Measurements from ENCODE around the gene PPP1R14C. TPM values are rescaled to one million over a fixed set of nuclear protein-coding genes. Genes with fewer than 3 reads are reported as not detected.

Gene PPP1R14C
- total and polyA plus RNA-seq, 2 experiments from 2014 or later, result 1.1 to 1.4 TPM

DNA sequence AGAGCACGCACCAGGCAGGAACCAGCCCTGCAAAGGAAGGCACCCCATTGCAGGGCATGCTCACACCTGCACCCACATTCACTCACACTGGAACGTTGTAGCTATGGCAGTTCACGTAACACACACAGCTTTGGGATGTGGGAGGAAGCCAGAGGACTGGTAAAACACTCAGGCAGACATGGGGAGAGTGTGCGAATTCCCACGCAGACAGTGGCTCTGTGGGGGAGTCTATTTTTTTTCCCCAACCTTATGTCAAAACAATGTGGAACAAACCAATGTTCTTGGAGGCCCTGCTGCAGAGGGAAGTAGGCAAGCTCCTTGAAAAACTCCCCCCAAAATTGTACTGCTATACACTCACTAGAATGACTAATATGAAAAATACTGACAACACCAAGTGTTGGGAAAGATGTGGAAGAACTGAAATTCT lies 91.0 kb downstream of the PPP1R14C start:
- no peaks in the 10 kb centered on the region for H3F3A ChIP-seq (replicated peaks; ENCODE audit: low read depth)
- TF ChIP-seq POLR2AphosphoS5 (IDR thresholded peaks at IDR 0.05; ENCODE audit: low read depth) (no peak), STAT1 (IDR thresholded peaks at IDR 0.05; ENCODE audit: unreplicated experiment) (no peak), EZH2 (IDR thresholded peaks at IDR 0.05; ENCODE audit: low read depth, unreplicated experiment) (no peak), CREB1 (CRISPR knock-in tag; IDR thresholded peaks at IDR 0.05; ENCODE audit: low read depth) (no peak), ZNF114 (CRISPR knock-in tag; IDR thresholded peaks at IDR 0.05) (no peak), JUNB (IDR thresholded peaks at IDR 0.05; ENCODE audit: unreplicated experiment) (no peak), ZNF331 (CRISPR knock-in tag; IDR thresholded peaks at IDR 0.05; ENCODE audit: low read depth) (no peak), NANOG (IDR thresholded peaks at IDR 0.05; ENCODE audit: borderline replicate concordance) (no peak), EZH2phosphoT487 (IDR thresholded peaks at IDR 0.05; ENCODE audit: unreplicated experiment) (no peak)
- TF ChIP-seq, protein P1, sequence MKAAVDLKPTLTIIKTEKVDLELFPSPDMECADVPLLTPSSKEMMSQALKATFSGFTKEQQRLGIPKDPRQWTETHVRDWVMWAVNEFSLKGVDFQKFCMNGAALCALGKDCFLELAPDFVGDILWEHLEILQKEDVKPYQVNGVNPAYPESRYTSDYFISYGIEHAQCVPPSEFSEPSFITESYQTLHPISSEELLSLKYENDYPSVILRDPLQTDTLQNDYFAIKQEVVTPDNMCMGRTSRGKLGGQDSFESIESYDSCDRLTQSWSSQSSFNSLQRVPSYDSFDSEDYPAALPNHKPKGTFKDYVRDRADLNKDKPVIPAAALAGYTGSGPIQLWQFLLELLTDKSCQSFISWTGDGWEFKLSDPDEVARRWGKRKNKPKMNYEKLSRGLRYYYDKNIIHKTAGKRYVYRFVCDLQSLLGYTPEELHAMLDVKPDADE (IDR thresholded peaks at IDR 0.05), result no peak
- TF ChIP-seq, protein P2, sequence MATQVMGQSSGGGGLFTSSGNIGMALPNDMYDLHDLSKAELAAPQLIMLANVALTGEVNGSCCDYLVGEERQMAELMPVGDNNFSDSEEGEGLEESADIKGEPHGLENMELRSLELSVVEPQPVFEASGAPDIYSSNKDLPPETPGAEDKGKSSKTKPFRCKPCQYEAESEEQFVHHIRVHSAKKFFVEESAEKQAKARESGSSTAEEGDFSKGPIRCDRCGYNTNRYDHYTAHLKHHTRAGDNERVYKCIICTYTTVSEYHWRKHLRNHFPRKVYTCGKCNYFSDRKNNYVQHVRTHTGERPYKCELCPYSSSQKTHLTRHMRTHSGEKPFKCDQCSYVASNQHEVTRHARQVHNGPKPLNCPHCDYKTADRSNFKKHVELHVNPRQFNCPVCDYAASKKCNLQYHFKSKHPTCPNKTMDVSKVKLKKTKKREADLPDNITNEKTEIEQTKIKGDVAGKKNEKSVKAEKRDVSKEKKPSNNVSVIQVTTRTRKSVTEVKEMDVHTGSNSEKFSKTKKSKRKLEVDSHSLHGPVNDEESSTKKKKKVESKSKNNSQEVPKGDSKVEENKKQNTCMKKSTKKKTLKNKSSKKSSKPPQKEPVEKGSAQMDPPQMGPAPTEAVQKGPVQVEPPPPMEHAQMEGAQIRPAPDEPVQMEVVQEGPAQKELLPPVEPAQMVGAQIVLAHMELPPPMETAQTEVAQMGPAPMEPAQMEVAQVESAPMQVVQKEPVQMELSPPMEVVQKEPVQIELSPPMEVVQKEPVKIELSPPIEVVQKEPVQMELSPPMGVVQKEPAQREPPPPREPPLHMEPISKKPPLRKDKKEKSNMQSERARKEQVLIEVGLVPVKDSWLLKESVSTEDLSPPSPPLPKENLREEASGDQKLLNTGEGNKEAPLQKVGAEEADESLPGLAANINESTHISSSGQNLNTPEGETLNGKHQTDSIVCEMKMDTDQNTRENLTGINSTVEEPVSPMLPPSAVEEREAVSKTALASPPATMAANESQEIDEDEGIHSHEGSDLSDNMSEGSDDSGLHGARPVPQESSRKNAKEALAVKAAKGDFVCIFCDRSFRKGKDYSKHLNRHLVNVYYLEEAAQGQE (IDR thresholded peaks at IDR 0.05; ENCODE audit: unreplicated experiment), result no peak
- TF ChIP-seq, protein P3, sequence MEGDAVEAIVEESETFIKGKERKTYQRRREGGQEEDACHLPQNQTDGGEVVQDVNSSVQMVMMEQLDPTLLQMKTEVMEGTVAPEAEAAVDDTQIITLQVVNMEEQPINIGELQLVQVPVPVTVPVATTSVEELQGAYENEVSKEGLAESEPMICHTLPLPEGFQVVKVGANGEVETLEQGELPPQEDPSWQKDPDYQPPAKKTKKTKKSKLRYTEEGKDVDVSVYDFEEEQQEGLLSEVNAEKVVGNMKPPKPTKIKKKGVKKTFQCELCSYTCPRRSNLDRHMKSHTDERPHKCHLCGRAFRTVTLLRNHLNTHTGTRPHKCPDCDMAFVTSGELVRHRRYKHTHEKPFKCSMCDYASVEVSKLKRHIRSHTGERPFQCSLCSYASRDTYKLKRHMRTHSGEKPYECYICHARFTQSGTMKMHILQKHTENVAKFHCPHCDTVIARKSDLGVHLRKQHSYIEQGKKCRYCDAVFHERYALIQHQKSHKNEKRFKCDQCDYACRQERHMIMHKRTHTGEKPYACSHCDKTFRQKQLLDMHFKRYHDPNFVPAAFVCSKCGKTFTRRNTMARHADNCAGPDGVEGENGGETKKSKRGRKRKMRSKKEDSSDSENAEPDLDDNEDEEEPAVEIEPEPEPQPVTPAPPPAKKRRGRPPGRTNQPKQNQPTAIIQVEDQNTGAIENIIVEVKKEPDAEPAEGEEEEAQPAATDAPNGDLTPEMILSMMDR (conservative IDR thresholded peaks at IDR 0.05; ENCODE audit: low read depth in 2 of 2), result no peak
- TF ChIP-seq, protein P4, sequence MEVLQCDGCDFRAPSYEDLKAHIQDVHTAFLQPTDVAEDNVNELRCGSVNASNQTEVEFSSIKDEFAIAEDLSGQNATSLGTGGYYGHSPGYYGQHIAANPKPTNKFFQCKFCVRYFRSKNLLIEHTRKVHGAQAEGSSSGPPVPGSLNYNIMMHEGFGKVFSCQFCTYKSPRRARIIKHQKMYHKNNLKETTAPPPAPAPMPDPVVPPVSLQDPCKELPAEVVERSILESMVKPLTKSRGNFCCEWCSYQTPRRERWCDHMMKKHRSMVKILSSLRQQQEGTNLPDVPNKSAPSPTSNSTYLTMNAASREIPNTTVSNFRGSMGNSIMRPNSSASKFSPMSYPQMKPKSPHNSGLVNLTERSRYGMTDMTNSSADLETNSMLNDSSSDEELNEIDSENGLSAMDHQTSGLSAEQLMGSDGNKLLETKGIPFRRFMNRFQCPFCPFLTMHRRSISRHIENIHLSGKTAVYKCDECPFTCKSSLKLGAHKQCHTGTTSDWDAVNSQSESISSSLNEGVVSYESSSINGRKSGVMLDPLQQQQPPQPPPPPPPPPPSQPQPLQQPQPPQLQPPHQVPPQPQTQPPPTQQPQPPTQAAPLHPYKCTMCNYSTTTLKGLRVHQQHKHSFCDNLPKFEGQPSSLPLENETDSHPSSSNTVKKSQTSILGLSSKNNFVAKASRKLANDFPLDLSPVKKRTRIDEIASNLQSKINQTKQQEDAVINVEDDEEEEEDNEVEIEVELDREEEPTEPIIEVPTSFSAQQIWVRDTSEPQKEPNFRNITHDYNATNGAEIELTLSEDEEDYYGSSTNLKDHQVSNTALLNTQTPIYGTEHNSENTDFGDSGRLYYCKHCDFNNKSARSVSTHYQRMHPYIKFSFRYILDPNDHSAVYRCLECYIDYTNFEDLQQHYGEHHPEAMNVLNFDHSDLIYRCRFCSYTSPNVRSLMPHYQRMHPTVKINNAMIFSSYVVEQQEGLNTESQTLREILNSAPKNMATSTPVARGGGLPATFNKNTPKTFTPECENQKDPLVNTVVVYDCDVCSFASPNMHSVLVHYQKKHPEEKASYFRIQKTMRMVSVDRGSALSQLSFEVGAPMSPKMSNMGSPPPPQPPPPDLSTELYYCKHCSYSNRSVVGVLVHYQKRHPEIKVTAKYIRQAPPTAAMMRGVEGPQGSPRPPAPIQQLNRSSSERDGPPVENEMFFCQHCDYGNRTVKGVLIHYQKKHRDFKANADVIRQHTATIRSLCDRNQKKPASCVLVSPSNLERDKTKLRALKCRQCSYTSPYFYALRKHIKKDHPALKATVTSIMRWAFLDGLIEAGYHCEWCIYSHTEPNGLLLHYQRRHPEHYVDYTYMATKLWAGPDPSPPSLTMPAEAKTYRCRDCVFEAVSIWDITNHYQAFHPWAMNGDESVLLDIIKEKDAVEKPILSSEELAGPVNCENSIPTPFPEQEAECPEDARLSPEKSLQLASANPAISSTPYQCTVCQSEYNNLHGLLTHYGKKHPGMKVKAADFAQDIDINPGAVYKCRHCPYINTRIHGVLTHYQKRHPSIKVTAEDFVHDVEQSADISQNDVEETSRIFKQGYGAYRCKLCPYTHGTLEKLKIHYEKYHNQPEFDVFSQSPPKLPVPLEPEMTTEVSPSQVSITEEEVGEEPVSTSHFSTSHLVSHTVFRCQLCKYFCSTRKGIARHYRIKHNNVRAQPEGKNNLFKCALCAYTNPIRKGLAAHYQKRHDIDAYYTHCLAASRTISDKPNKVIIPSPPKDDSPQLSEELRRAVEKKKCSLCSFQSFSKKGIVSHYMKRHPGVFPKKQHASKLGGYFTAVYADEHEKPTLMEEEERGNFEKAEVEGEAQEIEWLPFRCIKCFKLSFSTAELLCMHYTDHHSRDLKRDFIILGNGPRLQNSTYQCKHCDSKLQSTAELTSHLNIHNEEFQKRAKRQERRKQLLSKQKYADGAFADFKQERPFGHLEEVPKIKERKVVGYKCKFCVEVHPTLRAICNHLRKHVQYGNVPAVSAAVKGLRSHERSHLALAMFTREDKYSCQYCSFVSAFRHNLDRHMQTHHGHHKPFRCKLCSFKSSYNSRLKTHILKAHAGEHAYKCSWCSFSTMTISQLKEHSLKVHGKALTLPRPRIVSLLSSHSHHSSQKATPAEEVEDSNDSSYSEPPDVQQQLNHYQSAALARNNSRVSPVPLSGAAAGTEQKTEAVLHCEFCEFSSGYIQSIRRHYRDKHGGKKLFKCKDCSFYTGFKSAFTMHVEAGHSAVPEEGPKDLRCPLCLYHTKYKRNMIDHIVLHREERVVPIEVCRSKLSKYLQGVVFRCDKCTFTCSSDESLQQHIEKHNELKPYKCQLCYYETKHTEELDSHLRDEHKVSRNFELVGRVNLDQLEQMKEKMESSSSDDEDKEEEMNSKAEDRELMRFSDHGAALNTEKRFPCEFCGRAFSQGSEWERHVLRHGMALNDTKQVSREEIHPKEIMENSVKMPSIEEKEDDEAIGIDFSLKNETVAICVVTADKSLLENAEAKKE (CRISPR knock-in tag; IDR thresholded peaks at IDR 0.05), result no peak
- Mint-ChIP-seq H3K36me3 (ENCODE audit: low read depth) (no peaks in the 10 kb centered on the region), H3K9me3 (no peaks in the 10 kb centered on the region), H3K27me3 (ENCODE audit: insufficient read depth, low read depth, poor library complexity) (peaks cover 10% of the 10 kb centered on the region), H3K4me1 (peaks cover 14% of the 10 kb centered on the region), H3K27ac (no peak overlapping the region), H3K4me3 (no peak overlapping the region)
- H3K4me2 ChIP-seq, result no peak overlapping the region
- no peaks in the 10 kb centered on the region for H3K36me3 ChIP-seq (ENCODE audit: insufficient read depth)
- peaks cover 6% of the 10 kb centered on the region; the same call in 1 of the 2 replicates for H3K4me1 ChIP-seq (ENCODE audit: insufficient read depth)
- no peaks in the 10 kb centered on the region for H4K20me1 ChIP-seq (replicated peaks; ENCODE audit: insufficient read depth)
- ATAC-seq, result no peak
- no peak overlapping the region for H2AFZ ChIP-seq
- H3K4me3 ChIP-seq, result no peak overlapping the region
- H3K27ac ChIP-seq (ENCODE audit: low read depth), result no peak overlapping the region
- no peak for DNase-seq (ENCODE audit: low spot score)
- H3K79me2 ChIP-seq (replicated peaks; ENCODE audit: insufficient read depth), result no peaks in the 10 kb centered on the region
- 0 out of 2 replicates have a peak, but pooled peaks cover 7% of the 10 kb centered on the region for H3K9me2 ChIP-seq (ENCODE audit: insufficient read depth)
- H3K27me3 ChIP-seq (ENCODE audit: insufficient read depth), result peaks cover 6% of the 10 kb centered on the region; the same call in 1 of the 2 replicates
